GM21515 (cell line): ENCODE data around the gene PLEKHA6.
"Not testable (repeated sequence)": the region's sequence is repeated elsewhere in the genome, so short reads cannot be mapped to it uniquely, and the experiment has no call there.

Experiments
- ATAC-seq: cut with Tn5 transposase; IDR thresholded peaks from one replicate; pipeline ENCODE4 v1.9.1; 2021; ENCODE audit not compliant: unreplicated experiment

The PLEKHA6 gene

GRCh38 chr1:204249736-204250427, 109.8 kb downstream of the PLEKHA6 start:
- ATAC-seq = no peak

- no peak for ATAC-seq
These were observed 110.8 kb downstream of the PLEKHA6 start for GRCh38 chr1:204248954-204249353.

- ATAC-seq = no peak
These were observed 112.9 kb downstream of the PLEKHA6 start for GRCh38 chr1:204246876-204247275.

- no peak for ATAC-seq
These were observed 116.8 kb downstream of the PLEKHA6 start for GRCh38 chr1:204242920-204243319.

GRCh38 chr1:204241914-204242313, 117.8 kb downstream of the PLEKHA6 start:
- no peak for ATAC-seq

- ATAC-seq = no peak
These were observed 118.7 kb downstream of the PLEKHA6 start for GRCh38 chr1:204241050-204241449.

- ATAC-seq = no peak
These were observed 119.5 kb downstream of the PLEKHA6 start for GRCh38 chr1:204240233-204240632.

- not testable (repeated sequence) for ATAC-seq
These were observed 120.3 kb downstream of the PLEKHA6 start for GRCh38 chr1:204239401-204239800.

- not testable (repeated sequence) for ATAC-seq
These were observed 121.2 kb downstream of the PLEKHA6 start for GRCh38 chr1:204238520-204238919.

- ATAC-seq = not testable (repeated sequence)
These were observed 122.2 kb downstream of the PLEKHA6 start for GRCh38 chr1:204237515-204237914.

- ATAC-seq = no peak
These were observed 127.2 kb downstream of the PLEKHA6 start for GRCh38 chr1:204232526-204232925.

GRCh38 chr1:204230211-204230610, 129.5 kb downstream of the PLEKHA6 start:
- no peak for ATAC-seq

- no peak for ATAC-seq
These were observed 130.8 kb downstream of the PLEKHA6 start for GRCh38 chr1:204228896-204229295.

- ATAC-seq = no peak
These were observed 131.5 kb downstream of the PLEKHA6 start for GRCh38 chr1:204227996-204228785.

GRCh38 chr1:204227351-204227750, 132.4 kb downstream of the PLEKHA6 start:
- ATAC-seq = no peak

GRCh38 chr1:204225841-204226735, 133.6 kb downstream of the PLEKHA6 start:
- no peak for ATAC-seq

- ATAC-seq = no peak
These were observed 135.1 kb downstream of the PLEKHA6 start for GRCh38 chr1:204224655-204225054.

GRCh38 chr1:204223129-204223860, 136.4 kb downstream of the PLEKHA6 start:
- no peak for ATAC-seq

- ATAC-seq = no peak
These were observed 137.0 kb downstream of the PLEKHA6 start for GRCh38 chr1:204222764-204223055.

- no peak for ATAC-seq
These were observed 137.5 kb downstream of the PLEKHA6 start for GRCh38 chr1:204222006-204222763.
